ENCODE measurements around the gene HMGB4. TPM values are rescaled to one million over a fixed set of nuclear protein-coding genes. Genes with fewer than 3 reads are reported as not detected.

Gene HMGB4
- polyA plus RNA-seq, 1 donor from 2014 or later: not detected

DNA sequence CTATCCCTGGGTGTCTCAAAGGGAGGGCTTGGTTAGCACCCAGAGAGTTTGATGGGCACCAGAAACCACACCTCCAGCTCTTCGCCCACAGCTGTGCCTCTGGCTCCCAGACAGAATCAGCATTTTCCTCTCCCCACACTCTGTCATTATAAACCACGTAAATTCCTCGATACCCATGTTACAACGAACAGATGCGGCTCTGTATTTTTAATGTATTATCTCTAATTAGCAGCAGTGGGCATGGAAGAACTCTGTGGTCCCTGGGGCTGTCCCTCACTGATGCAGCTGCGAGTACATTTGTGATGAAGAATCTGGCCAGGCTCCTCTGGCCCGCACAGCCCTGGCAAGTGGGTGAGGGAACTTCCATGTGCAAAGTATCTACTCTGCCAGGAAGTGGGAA, 10.8 kb downstream of the HMGB4 start:
- Histone ChIP-seq H3K9me3 (ENCODE audit: low read length) (no peaks in the 10 kb centered on the region), H2AFZ (ENCODE audit: low read depth, low read length) (no peak overlapping the region), H3K36me3 (ENCODE audit: insufficient read depth, low read length) (no peaks in the 10 kb centered on the region)

DNA sequence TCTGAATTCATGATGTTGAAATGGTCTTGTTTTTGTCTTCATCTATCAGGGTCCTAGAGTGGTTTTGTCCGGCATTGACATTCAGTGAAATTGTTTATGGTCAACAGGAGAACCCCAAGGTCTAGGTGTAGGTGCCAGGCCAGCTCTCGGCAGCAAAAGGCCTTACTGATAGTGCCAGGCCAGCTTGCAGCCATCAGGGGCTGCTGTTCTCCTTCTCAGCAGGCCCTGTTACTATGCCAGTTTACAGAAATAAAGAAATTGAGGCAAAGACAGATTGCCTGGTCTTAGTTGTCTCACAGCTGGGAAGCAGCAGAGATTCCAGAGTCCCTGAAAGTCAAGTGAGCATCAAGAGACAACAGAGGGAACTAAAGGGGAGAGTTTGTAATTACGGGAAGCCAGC, 12.0 kb downstream of the HMGB4 start:
- TF ChIP-seq POLR2AphosphoS5 (IDR thresholded peaks at IDR 0.05) (no peak), RAD21 (conservative IDR thresholded peaks at IDR 0.05) (peak; percentile 13), EP300 (conservative IDR thresholded peaks at IDR 0.05; ENCODE audit: poor library complexity, severe bottlenecking) (no peak)
- Histone ChIP-seq H3K9me3 (ENCODE audit: low read length) (no peaks in the 10 kb centered on the region), H2AFZ (ENCODE audit: low read depth, low read length) (no peak overlapping the region), H3K27me3 (ENCODE audit: insufficient read depth, low read depth, low read length) (no peaks in the 10 kb centered on the region), H3K9ac (ENCODE audit: low read length) (no peak overlapping the region), H3K79me2 (replicated peaks; ENCODE audit: insufficient read depth, low read length) (no peaks in the 10 kb centered on the region), H3K36me3 (ENCODE audit: insufficient read depth, low read length) (no peaks in the 10 kb centered on the region), H3F3A (ENCODE audit: insufficient read depth, low read length, poor library complexity, severe bottlenecking) (no peaks in the 10 kb centered on the region), H4K20me1 (ENCODE audit: insufficient read depth) (no peaks in the 10 kb centered on the region), H3K9me2 (ENCODE audit: insufficient read depth, low read length) (no peaks in the 10 kb centered on the region), H3K4me2 (ENCODE audit: low read length) (no peak overlapping the region), H3K4me3 (ENCODE audit: low read length) (no peak overlapping the region), H3K27ac (ENCODE audit: low read length) (no peak overlapping the region)

More for the DNA sequence above, 10.8 kb downstream of the HMGB4 start:
- H4K20me1 ChIP-seq (ENCODE audit: insufficient read depth): no peaks in the 10 kb centered on the region
- H3K9ac ChIP-seq (ENCODE audit: low read length): no peak overlapping the region
- H3K27me3 ChIP-seq (ENCODE audit: insufficient read depth, low read depth, low read length): no peaks in the 10 kb centered on the region
- H3K9me2 ChIP-seq (ENCODE audit: insufficient read depth, low read length): no peaks in the 10 kb centered on the region
- H3F3A ChIP-seq (ENCODE audit: insufficient read depth, low read length, poor library complexity, severe bottlenecking): no peaks in the 10 kb centered on the region
- TF ChIP-seq EZH2 (IDR thresholded peaks at IDR 0.05; ENCODE audit: borderline replicate concordance, insufficient read depth, low read length, poor library complexity, severe bottlenecking) (no peak), SMC3 (conservative IDR thresholded peaks at IDR 0.05; ENCODE audit: poor library complexity) (no peak), MXI1 (conservative IDR thresholded peaks at IDR 0.05; ENCODE audit: poor library complexity, severe bottlenecking) (no peak), POLR2AphosphoS5 (IDR thresholded peaks at IDR 0.05) (no peak)
- no peaks in the 10 kb centered on the region for H3K79me2 ChIP-seq (replicated peaks; ENCODE audit: insufficient read depth, low read length)
- H3K4me3 ChIP-seq (ENCODE audit: low read length): no peak overlapping the region
- H3K27ac ChIP-seq (ENCODE audit: low read length): no peak overlapping the region
- H3K4me2 ChIP-seq (ENCODE audit: low read length): no peak overlapping the region

DNA sequence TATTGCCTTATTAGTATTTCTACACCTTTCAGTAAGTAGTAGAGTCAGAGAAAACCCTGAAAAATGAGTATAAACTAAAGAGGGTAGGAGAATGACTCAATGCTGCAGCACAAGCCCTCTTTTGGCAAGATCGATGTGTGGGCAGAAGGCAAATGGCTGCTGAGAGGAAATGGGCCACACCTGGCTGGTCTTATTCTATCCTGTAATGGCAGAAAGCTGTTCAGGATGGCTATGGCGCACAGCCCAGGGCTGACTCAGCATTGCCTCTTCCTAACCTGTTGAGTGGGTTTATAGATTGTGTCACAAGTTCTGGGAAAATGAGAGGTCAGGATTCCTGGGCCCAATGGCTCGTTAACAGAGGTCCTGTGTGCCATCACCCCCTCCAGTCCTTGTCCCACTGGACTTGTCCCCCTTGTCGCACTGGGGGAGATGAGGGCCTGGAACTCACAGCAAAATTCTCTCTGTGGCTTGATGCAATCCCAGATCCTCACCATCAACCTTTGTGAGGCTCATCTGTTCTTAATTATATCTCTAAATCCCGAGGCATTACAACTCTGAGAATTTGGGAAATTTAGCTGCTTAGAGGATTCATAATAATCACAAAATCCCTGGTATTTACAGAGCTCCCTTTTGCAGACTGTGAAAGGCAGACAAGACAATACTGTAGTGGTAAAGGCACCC, 13.2 kb downstream of the HMGB4 start:
- TF ChIP-seq MXI1 (conservative IDR thresholded peaks at IDR 0.05; ENCODE audit: poor library complexity, severe bottlenecking): no peak
- TF ChIP-seq, protein P1, sequence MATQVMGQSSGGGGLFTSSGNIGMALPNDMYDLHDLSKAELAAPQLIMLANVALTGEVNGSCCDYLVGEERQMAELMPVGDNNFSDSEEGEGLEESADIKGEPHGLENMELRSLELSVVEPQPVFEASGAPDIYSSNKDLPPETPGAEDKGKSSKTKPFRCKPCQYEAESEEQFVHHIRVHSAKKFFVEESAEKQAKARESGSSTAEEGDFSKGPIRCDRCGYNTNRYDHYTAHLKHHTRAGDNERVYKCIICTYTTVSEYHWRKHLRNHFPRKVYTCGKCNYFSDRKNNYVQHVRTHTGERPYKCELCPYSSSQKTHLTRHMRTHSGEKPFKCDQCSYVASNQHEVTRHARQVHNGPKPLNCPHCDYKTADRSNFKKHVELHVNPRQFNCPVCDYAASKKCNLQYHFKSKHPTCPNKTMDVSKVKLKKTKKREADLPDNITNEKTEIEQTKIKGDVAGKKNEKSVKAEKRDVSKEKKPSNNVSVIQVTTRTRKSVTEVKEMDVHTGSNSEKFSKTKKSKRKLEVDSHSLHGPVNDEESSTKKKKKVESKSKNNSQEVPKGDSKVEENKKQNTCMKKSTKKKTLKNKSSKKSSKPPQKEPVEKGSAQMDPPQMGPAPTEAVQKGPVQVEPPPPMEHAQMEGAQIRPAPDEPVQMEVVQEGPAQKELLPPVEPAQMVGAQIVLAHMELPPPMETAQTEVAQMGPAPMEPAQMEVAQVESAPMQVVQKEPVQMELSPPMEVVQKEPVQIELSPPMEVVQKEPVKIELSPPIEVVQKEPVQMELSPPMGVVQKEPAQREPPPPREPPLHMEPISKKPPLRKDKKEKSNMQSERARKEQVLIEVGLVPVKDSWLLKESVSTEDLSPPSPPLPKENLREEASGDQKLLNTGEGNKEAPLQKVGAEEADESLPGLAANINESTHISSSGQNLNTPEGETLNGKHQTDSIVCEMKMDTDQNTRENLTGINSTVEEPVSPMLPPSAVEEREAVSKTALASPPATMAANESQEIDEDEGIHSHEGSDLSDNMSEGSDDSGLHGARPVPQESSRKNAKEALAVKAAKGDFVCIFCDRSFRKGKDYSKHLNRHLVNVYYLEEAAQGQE (IDR thresholded peaks at IDR 0.05; ENCODE audit: borderline replicate concordance): no peak
- TF ChIP-seq SMC3 (conservative IDR thresholded peaks at IDR 0.05; ENCODE audit: poor library complexity): no peak
- TF ChIP-seq EP300 (conservative IDR thresholded peaks at IDR 0.05; ENCODE audit: poor library complexity, severe bottlenecking): no peak
- no peak for TF ChIP-seq RAD21 (conservative IDR thresholded peaks at IDR 0.05)
- no peak for TF ChIP-seq POLR2AphosphoS5 (IDR thresholded peaks at IDR 0.05)
- no peak for TF ChIP-seq EZH2 (IDR thresholded peaks at IDR 0.05; ENCODE audit: borderline replicate concordance, insufficient read depth, low read length, poor library complexity, severe bottlenecking)
- TF ChIP-seq, protein P2, sequence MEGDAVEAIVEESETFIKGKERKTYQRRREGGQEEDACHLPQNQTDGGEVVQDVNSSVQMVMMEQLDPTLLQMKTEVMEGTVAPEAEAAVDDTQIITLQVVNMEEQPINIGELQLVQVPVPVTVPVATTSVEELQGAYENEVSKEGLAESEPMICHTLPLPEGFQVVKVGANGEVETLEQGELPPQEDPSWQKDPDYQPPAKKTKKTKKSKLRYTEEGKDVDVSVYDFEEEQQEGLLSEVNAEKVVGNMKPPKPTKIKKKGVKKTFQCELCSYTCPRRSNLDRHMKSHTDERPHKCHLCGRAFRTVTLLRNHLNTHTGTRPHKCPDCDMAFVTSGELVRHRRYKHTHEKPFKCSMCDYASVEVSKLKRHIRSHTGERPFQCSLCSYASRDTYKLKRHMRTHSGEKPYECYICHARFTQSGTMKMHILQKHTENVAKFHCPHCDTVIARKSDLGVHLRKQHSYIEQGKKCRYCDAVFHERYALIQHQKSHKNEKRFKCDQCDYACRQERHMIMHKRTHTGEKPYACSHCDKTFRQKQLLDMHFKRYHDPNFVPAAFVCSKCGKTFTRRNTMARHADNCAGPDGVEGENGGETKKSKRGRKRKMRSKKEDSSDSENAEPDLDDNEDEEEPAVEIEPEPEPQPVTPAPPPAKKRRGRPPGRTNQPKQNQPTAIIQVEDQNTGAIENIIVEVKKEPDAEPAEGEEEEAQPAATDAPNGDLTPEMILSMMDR (IDR thresholded peaks at IDR 0.05; ENCODE audit: poor library complexity, severe bottlenecking): no peak
- TF ChIP-seq TAF1 (IDR thresholded peaks at IDR 0.05; ENCODE audit: low read depth): no peak
- Histone ChIP-seq H3K27me3 (ENCODE audit: insufficient read depth, low read depth, low read length) (no peaks in the 10 kb centered on the region), H3K4me2 (ENCODE audit: low read length) (no peak overlapping the region), H3K4me3 (ENCODE audit: low read length) (no peak overlapping the region), H3K79me2 (replicated peaks; ENCODE audit: insufficient read depth, low read length) (no peaks in the 10 kb centered on the region), H4K20me1 (ENCODE audit: insufficient read depth) (no peaks in the 10 kb centered on the region), H3K9me2 (ENCODE audit: insufficient read depth, low read length) (no peaks in the 10 kb centered on the region), H2AFZ (ENCODE audit: low read depth, low read length) (no peak overlapping the region), H3K27ac (ENCODE audit: low read length) (no peak overlapping the region), H3F3A (ENCODE audit: insufficient read depth, low read length, poor library complexity, severe bottlenecking) (no peaks in the 10 kb centered on the region), H3K36me3 (ENCODE audit: insufficient read depth, low read length) (no peaks in the 10 kb centered on the region), H3K9ac (ENCODE audit: low read length) (no peak overlapping the region), H3K9me3 (ENCODE audit: low read length) (no peaks in the 10 kb centered on the region)

Measured in neural cell (in vitro differentiated cells).